K562 (cell line): Measurements from ENCODE around the gene ANKS1B. TPM values are rescaled to one million over a fixed set of nuclear protein-coding genes. Genes with fewer than 3 reads are reported as not detected.

Experiments
- ATAC-seq: fragments of 200-7000 bp; cut with Tn5 transposase; 3 replicates; pipeline ENCODE4 v1.9.1; 2020; ENCODE audit warnings: moderate library complexity
- BruUV-seq: library from RNA; stranded (reverse); fragments of 400-500 nt; replicated peaks from 2 replicates; lab custom pipeline; 2021; lab: Mats Ljungman, UMichigan
- CTCF ChIA-PET: fragments of 300-600 bp; formaldehyde crosslinking; extraction: SDS; loops from one replicate; lab custom pipeline; 2021; ENCODE audit warnings: low intra/inter-chr PET ratio; lab: Yijun Ruan, JAX
- POLR2A ChIA-PET: fragments of 300-600, 350-650 bp; sonication (Branson Sonifier 250); formaldehyde crosslinking; extraction: SDS; loops from one replicate; lab custom pipeline; 2021; ENCODE audit warnings: antibody characterized with exemption, inconsistent platforms; lab: Yijun Ruan, JAX
- DNase-seq, 4 experiments: peaks; one replicate each; pipeline versions ENCODE4 v3.0.0 to v3.0.0-alpha.2; 2011 to 2018; ENCODE audit warnings: low spot score in 3 of 4, mixed read lengths in 3 of 4; ENCODE audit errors: extremely low read depth in 1 of 4
- FAIRE-seq: peaks from 2 replicates; lab custom pipeline; 2011; peaks lifted over from hg19 to GRCh38; lab: Jason Lieb, UNC
- H2AFZ ChIP-seq: 2 replicates; pipeline ENCODE4 v1.6.0; 2011; ENCODE audit warnings: low read depth, low read length, control low read depth, inconsistent platforms
- H3K27ac ChIP-seq: fragments of 200-600 bp; 3 replicates; pipeline ENCODE4 v1.8.0; 2011; ENCODE audit warnings: low read depth, mild to moderate bottlenecking, control low read depth, inconsistent platforms, low read length, moderate library complexity, mixed read lengths; ENCODE audit errors: extremely low read depth
- H3K27me3 ChIP-seq, 2 experiments: fragments of 300-600 bp in 1 of 2; 2 replicates in 1 of 2; 3 replicates in 1 of 2; pipeline versions ENCODE4 v1.6.0 to v1.8.0; 2011; ENCODE audit warnings: inconsistent platforms in 2 of 2, low read length in 2 of 2, mild to moderate bottlenecking in 1 of 2, mixed read lengths in 1 of 2, moderate library complexity in 1 of 2; ENCODE audit not compliant: control insufficient read depth in 2 of 2, insufficient read depth in 2 of 2
- H3K36me3 ChIP-seq: fragments of 300-600 bp; 3 replicates; pipeline ENCODE4 v1.8.0; 2011; ENCODE audit warnings: mild to moderate bottlenecking, low read length, inconsistent platforms; ENCODE audit not compliant: control insufficient read depth, insufficient read depth
- H3K4me1 ChIP-seq, 2 experiments: fragments of 200-600 bp in 1 of 2; replicated peaks in 1 of 2; 2 replicates in 1 of 2; 3 replicates in 1 of 2; pipeline versions ENCODE4 v1.5.1 to v1.8.0; 2011; ENCODE audit warnings: inconsistent platforms in 2 of 2, low read length in 2 of 2, mild to moderate bottlenecking in 1 of 2, mixed read lengths in 1 of 2, moderate library complexity in 1 of 2; ENCODE audit not compliant: control insufficient read depth in 2 of 2, insufficient read depth in 2 of 2
- H3K4me2 ChIP-seq: 2 replicates; pipeline ENCODE4 v1.6.1; 2011; ENCODE audit warnings: low read length, control low read depth, inconsistent platforms, mixed read lengths; ENCODE audit not compliant: insufficient read depth
- H3K4me3 ChIP-seq: fragments of 200-600 bp; sonication (generic), shearing (Covaris generic); 2 replicates; pipeline ENCODE4 v1.5.1; 2016; ENCODE audit warnings: control low read depth, inconsistent platforms
- H3K79me2 ChIP-seq: fragments of 200-600 bp; 3 replicates; pipeline ENCODE4 v1.8.0; 2011; ENCODE audit warnings: low read length, inconsistent platforms; ENCODE audit not compliant: control insufficient read depth, insufficient read depth
- H3K9ac ChIP-seq, 2 experiments: 2 replicates each; pipeline versions ENCODE4 v1.6.0 to v1.6.1; 2011; ENCODE audit warnings: low read depth in 2 of 2, low read length in 2 of 2, control low read depth in 1 of 2, inconsistent platforms in 1 of 2, mild to moderate bottlenecking in 1 of 2, mixed read lengths in 1 of 2; ENCODE audit not compliant: insufficient read depth in 1 of 2
- H3K9me1 ChIP-seq: one replicate; pipeline ENCODE4 v1.6.0; 2011; ENCODE audit warnings: inconsistent platforms, mild to moderate bottlenecking, low read length, moderate library complexity; ENCODE audit not compliant: control insufficient read depth, insufficient read depth
- H3K9me3 ChIP-seq: replicated peaks from 2 replicates; pipeline ENCODE4 v1.5.1; 2011; ENCODE audit warnings: low read depth, low read length, inconsistent platforms; ENCODE audit not compliant: control insufficient read depth, insufficient read depth
- H4K20me1 ChIP-seq: replicated peaks from 2 replicates; pipeline ENCODE4 v1.6.1; 2011; ENCODE audit warnings: low read length, inconsistent platforms, mixed read lengths; ENCODE audit not compliant: control insufficient read depth, insufficient read depth
- BHLHE40 ChIP-seq: IDR thresholded peaks from 2 replicates; pipeline ENCODE4 v1.6.1; 2011; ENCODE audit warnings: low read length, improper control_type of control experiment
- CREB3L1 ChIP-seq: fragments of 450-650 bp; IDR thresholded peaks from 2 replicates; pipeline ENCODE4 v1.6.1; 2014; ENCODE audit warnings: low read depth, mild to moderate bottlenecking, moderate library complexity, borderline replicate concordance
- HMG20B ChIP-seq: fragments of 250-450 bp; sonication (Bioruptor Pico); IDR thresholded peaks from 2 replicates; pipeline ENCODE4 v1.5.0; 2021; ENCODE audit warnings: mild to moderate bottlenecking
- NCOA6 ChIP-seq: fragments of 450-650 bp; IDR thresholded peaks from 2 replicates; pipeline ENCODE4 v1.6.1; 2017; ENCODE audit warnings: mild to moderate bottlenecking
- SAP30 ChIP-seq: fragments of 200-600 bp; sonication (generic); IDR thresholded peaks from 2 replicates; pipeline ENCODE4 v1.6.1; 2012; ENCODE audit warnings: borderline replicate concordance, low read depth, mild to moderate bottlenecking, moderate library complexity, low read length, control low read depth, inconsistent platforms; ENCODE audit not compliant: insufficient read depth, poor library complexity, severe bottlenecking
- SMARCE1 ChIP-seq: fragments of 450-650 bp; IDR thresholded peaks from 2 replicates; pipeline ENCODE4 v1.7.1; 2016; ENCODE audit warnings: mild to moderate bottlenecking
- SNAPC5 ChIP-seq: fragments of 250-450 bp; sonication (Bioruptor Pico); IDR thresholded peaks from 2 replicates; pipeline ENCODE4 v1.8.0; 2021; ENCODE audit warnings: moderate library complexity, mild to moderate bottlenecking, inconsistent platforms
- SRSF3 ChIP-seq: fragments of 200-400 bp; formaldehyde crosslinking; IDR thresholded peaks from 2 replicates; pipeline ENCODE4 v1.6.1; 2016; ENCODE audit warnings: mild to moderate bottlenecking, low read length, moderate library complexity; ENCODE audit not compliant: insufficient read depth
- TARDBP ChIP-seq: fragments of 450-650 bp; IDR thresholded peaks from 2 replicates; pipeline ENCODE4 v1.6.1; 2016
- THRAP3 ChIP-seq: fragments of 450-650 bp; IDR thresholded peaks from 2 replicates; pipeline ENCODE4 v1.6.1; 2016; ENCODE audit warnings: mild to moderate bottlenecking, inconsistent platforms, borderline replicate concordance
- USF2 ChIP-seq: sonication (generic); formaldehyde crosslinking; IDR thresholded peaks from 2 replicates; pipeline ENCODE4 v1.5.0; 2020; ENCODE audit warnings: missing genetic modification reagents
- XRCC4 ChIP-seq: IDR thresholded peaks from one replicate; pipeline ENCODE4 v1.6.1; 2011; ENCODE audit not compliant: insufficient read depth, insufficient read length; ENCODE audit errors: extremely low read depth
- ZNF140 ChIP-seq: fragments of 250-450 bp; sonication (Bioruptor Pico); IDR thresholded peaks from 2 replicates; pipeline ENCODE4 v1.8.0; 2021; ENCODE audit warnings: moderate library complexity, mild to moderate bottlenecking, inconsistent platforms
- ZNF184 ChIP-seq: sonication (generic); formaldehyde crosslinking; IDR thresholded peaks from 2 replicates; pipeline ENCODE4 v1.5.0; 2020; ENCODE audit warnings: missing genetic modification reagents
- in situ Hi-C: fragments of 300-500 bp; cut with MboI; formaldehyde crosslinking; loops from 4 replicates; pipeline ENCODE4 v1.15.0; 2018; ENCODE audit warnings: inconsistent platforms, mixed read lengths
- intact Hi-C: fragments of 100-400 bp; cut with micrococcal nuclease; formaldehyde crosslinking; loops from 2 replicates; pipeline ENCODE4 v1.14.2; 2022
- polyA plus RNA-seq, 8 experiments: library from polyadenylated mRNA; depleted of rRNA in 4 of 8; stranded (reverse) in 5 of 8; unstranded in 3 of 8; fragments of >200 nt; fragmentation: Nextera tagmentation in 2 of 8; fragmentation: Illumina TruSeq in 1 of 8; extraction: Ambion mirVana in 2 of 8; extraction: Trizol in 1 of 8; gene quantifications; 2 replicates each; pipeline versions ENCODE4 v1.2.1 to v1.2.3, GENCODE V29; 2011 to 2014; ENCODE audit warnings: inconsistent platforms in 1 of 8, missing spikeins in 1 of 8
- total RNA-seq, 7 experiments: library from RNA; depleted of rRNA in 6 of 7; stranded (reverse); fragments of >200 nt in 6 of 7; fragmentation: Illumina TruSeq in 2 of 7; extraction: Trizol in 2 of 7; gene quantifications; 2 replicates each; pipeline versions ENCODE4 v1.2.1 to v1.2.3, GENCODE V29; 2011 to 2021; ENCODE audit warnings: low replicate concordance in 1 of 7

The ANKS1B gene
- total and polyA plus RNA-seq, 9 of the 15 experiments (the other 6 are each of a cell fraction or from before 2014, with no cell fraction given): 0.04 to 0.47 (median 0.28) TPM; not detected in 4

GRCh38 chr12:99824900-99825542 lies 159.7 kb downstream of the ANKS1B start (continued):
- TF ChIP-seq SNAPC5 (CRISPR knock-in tag): no peak

GRCh38 chr12:99822273-99822672 lies 162.5 kb downstream of the ANKS1B start:
- no peaks in the 10 kb centered on the region for H3K27me3 ChIP-seq
- H3K27ac ChIP-seq: no peak overlapping the region
- TF ChIP-seq HMG20B (no peak), BHLHE40 (no peak), SAP30 (no peak), SRSF3 (no peak), THRAP3 (no peak), XRCC4 (no peak), CREB3L1 (no peak), ZNF140 (CRISPR knock-in tag) (no peak), SMARCE1 (no peak), USF2 (no peak), TARDBP (no peak), ZNF184 (CRISPR knock-in tag) (no peak), NCOA6 (no peak)
- no peaks in the 10 kb centered on the region for H3K36me3 ChIP-seq
- no peaks in the 10 kb centered on the region for H4K20me1 ChIP-seq
- H3K4me1 ChIP-seq: no peaks in the 10 kb centered on the region
- FAIRE-seq (no peak), ATAC-seq (no peak), DNase-seq (no peak)
- H3K9me3 ChIP-seq: no peaks in the 10 kb centered on the region
- ChIA-PET CTCF (no interaction called here), POLR2A (no interaction called here)
- BruUV-seq: no TSS peak
- H3K4me2 ChIP-seq: no peak overlapping the region
- in situ Hi-C loops: no loop called here
- H2AFZ ChIP-seq: no peak overlapping the region
- no peaks in the 10 kb centered on the region for H3K9me1 ChIP-seq
- H3K4me3 ChIP-seq: no peak overlapping the region
- intact Hi-C loops: no loop called here
- no peaks in the 10 kb centered on the region for H3K79me2 ChIP-seq
- no peak overlapping the region for H3K9ac ChIP-seq
